Fibroblast of mammary gland (primary cell): ENCODE results near the gene PALLD.
"Not testable (repeated sequence)": the region's sequence is repeated elsewhere in the genome, so short reads cannot be mapped to it uniquely, and the experiment has no call there.

ENCODE experiments used
- DNase-seq: peaks from one replicate; pipeline ENCODE4 v3.0.0-alpha.2; 2010; ENCODE audit warnings: low read depth
- H3K4me3 ChIP-seq: 2 replicates; pipeline ENCODE4 v1.5.1; 2011; ENCODE audit warnings: low read depth, mild to moderate bottlenecking, low read length, moderate library complexity; ENCODE audit not compliant: control insufficient read depth
- TF ChIP-seq, protein P1 (sequence below): conservative IDR thresholded peaks from 2 replicates; pipeline ENCODE4 v1.5.1; 2011; ENCODE audit warnings: low read depth, low read length, inconsistent platforms; ENCODE audit not compliant: control insufficient read depth, insufficient read depth

The PALLD gene

DNA sequence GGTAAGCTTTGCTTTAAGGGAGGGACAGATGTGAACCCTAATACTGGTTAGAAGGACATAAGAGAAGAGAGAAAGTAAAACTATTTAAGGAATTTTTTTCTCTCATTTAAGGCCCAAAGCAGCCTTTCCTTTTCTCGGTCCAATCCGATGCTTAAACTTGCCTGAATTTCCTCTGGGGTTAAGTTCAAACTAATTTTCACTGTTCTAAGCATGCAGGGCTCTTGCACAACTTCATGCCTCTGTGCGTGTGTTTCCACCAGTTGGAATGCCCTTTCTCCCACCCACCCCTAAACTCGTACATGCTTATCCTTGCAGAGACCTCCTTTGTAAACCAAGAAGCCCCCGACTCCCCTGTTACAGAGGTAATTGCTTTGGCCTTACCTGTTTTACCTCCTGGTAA lies 308.5 kb downstream of the PALLD start:
- H3K4me3 ChIP-seq = no peak overlapping the region
- no peak for DNase-seq
- TF ChIP-seq, protein P1, sequence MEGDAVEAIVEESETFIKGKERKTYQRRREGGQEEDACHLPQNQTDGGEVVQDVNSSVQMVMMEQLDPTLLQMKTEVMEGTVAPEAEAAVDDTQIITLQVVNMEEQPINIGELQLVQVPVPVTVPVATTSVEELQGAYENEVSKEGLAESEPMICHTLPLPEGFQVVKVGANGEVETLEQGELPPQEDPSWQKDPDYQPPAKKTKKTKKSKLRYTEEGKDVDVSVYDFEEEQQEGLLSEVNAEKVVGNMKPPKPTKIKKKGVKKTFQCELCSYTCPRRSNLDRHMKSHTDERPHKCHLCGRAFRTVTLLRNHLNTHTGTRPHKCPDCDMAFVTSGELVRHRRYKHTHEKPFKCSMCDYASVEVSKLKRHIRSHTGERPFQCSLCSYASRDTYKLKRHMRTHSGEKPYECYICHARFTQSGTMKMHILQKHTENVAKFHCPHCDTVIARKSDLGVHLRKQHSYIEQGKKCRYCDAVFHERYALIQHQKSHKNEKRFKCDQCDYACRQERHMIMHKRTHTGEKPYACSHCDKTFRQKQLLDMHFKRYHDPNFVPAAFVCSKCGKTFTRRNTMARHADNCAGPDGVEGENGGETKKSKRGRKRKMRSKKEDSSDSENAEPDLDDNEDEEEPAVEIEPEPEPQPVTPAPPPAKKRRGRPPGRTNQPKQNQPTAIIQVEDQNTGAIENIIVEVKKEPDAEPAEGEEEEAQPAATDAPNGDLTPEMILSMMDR = no peak

DNA sequence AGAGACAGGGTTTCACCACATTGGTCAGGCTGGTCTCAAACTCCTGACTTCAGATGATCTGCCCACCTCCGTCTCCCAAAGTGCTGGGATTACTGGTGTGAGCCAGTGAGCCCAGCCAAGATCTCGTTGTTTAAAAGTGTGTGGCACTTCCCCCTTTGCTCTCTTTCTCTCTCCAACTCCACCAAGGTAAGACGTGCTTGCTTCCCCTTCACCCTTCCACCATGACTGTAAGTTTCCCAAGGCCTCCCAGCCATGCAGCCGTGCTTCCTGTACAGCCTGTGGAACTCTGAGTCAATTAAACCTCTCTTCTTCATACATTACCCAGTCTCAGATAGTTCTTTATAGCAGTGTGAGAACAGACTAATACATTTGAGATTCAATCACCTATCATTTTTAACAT lies 309.4 kb downstream of the PALLD start:
- not testable (repeated sequence) for H3K4me3 ChIP-seq, DNase-seq

DNA sequence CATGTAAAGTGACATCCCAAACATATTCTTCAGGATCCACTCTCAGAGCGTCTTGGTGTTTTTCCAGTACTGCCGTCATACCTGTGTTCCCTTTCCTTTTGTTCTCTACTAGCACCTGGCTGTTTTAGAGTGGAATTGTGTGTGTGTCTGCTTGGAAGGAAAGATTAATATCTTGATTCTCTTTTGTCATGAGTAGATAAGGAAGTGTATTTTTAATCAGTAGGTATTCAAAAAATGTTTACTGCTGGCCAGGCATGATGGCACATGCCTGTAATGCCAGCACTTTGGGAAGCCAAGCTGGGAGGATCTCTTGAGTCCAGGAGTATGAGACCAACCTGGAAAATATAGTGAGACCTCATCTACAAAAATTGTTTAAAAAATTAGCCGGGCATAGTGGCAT lies 314.4 kb downstream of the PALLD start:
- DNase-seq = no peak
- TF ChIP-seq, protein P1 = no peak
- H3K4me3 ChIP-seq = no peak overlapping the region

DNA sequence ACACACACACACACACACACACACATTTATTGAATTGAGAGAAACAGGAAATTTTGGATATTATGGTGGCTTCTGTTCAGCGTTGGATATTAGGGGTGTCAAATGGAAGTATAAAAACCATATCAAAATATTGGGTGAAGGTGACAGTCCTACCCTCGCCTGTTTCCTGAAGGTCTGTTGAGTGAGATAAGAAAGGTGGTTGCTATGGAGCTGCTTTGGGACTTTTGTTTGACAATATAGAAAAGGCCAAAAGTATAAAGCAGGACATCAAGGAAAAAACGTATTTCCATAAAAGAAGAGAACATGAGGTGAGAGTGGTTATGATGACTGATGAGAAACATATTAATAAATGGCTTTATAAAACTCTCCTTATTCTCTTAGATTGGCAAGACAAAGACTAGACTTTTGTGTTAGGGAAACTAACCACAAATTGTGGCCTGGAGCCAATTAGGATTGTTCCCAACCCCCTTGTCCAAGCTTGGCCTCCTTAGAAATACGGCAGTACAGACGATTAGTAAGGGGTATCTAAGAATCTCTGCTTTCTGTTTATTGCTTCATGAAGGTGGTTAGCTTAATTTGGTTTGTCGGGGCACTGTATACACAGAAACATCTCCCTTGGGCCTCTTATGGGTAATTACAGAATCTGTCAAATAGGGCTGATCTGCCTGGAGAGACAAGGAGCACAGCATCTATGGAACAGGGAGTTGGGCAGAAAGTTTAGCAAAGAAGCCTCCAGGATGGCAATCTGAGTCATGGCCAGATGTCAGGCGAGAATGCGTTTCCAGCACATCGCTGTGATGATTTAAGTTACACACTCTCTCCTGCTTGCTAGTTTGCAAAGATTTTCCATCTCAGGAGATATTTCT lies 315.2 kb downstream of the PALLD start:
- TF ChIP-seq, protein P1 = no peak
- DNase-seq = peak; percentile 86
- no peak overlapping the region for H3K4me3 ChIP-seq

DNA sequence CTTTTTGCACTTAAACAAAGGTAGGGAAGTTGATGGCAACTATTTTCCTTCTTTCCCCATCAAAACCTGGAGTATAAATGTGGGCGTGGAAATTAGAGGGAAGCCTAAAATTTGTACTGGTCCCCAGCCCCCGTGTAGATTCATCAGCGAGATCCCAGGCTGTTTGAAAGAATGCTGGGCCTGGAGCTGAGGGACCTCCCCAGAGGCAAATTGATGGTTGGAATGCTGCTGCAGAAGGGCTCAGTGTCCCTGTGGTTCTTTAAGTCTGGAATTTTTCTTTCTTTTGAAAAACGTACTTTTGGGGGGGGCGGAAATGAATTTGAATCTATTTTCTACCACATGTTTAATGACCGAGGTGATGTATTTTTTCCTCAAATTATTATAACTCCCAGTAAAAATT lies 316.0 kb downstream of the PALLD start:
- TF ChIP-seq, protein P1 = no peak
- no peak overlapping the region for H3K4me3 ChIP-seq
- no peak for DNase-seq

DNA sequence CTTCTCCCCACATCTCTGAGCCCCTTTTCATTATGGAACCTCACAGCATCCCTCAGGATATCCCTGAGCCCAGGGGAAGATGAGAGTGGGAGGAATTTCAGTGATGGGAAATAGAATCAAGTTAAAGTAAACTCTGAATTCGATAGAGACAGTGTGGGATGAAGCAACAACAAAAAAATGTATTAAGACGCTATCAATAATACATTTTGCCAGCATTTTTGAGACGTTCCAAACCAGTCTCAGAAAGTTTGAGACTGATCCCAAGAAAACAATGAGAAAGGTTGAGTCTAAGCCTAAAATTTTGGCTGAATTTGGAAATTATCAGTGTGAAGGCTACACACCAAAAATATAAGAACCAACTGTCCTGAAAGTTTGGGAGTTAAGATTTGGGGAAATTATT lies 317.0 kb downstream of the PALLD start:
- DNase-seq = no peak
- TF ChIP-seq, protein P1 = no peak
- no peak overlapping the region for H3K4me3 ChIP-seq

DNA sequence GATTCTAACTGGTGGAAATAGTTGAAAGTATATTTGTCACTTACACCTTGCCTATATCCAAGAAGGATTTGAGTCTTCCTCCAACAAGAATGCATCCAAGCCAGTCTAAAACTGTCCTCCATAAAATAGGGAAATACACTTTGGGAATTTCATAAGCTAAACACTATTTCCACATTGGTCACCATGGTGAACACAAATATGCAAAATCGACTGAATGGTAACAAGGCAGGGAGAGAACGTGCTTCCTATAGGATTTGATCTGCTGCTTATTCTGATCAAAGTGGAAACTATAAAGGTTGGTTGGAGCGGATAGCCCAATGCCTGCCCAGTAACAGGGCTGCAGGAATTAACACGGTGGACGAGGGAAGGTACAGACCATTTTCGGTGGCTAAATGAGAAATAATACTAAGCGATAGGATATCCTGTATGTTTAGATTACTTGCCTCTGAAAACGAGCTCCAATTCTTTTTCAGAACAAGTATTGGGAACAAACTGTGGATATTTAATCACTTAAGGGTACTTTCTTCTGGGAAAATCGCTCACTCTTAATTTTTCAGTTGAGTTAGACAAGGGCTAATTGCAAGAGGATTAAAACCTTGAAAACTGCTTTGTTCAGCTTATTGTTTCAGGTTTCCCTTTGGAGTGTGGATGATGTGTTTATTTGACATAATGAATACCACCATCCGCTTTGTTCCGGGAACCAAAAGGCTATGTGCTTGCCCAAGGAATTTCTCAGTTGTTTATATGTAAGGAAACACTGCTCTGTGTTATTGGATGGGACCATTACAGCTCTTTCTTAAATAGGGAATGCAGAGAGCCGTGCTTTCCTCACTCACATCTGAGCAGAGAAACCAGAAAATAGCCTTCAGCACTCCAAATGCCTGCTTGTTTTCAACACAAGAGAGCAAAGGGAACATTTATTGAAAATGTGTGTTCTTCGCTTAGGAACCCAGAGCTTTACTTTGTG lies 318.8 kb downstream of the PALLD start:
- no peak overlapping the region for H3K4me3 ChIP-seq
- DNase-seq = peak; percentile 39
- TF ChIP-seq, protein P1 = no peak
